ENCODE measurements around the gene SCAMP3.

DNA sequence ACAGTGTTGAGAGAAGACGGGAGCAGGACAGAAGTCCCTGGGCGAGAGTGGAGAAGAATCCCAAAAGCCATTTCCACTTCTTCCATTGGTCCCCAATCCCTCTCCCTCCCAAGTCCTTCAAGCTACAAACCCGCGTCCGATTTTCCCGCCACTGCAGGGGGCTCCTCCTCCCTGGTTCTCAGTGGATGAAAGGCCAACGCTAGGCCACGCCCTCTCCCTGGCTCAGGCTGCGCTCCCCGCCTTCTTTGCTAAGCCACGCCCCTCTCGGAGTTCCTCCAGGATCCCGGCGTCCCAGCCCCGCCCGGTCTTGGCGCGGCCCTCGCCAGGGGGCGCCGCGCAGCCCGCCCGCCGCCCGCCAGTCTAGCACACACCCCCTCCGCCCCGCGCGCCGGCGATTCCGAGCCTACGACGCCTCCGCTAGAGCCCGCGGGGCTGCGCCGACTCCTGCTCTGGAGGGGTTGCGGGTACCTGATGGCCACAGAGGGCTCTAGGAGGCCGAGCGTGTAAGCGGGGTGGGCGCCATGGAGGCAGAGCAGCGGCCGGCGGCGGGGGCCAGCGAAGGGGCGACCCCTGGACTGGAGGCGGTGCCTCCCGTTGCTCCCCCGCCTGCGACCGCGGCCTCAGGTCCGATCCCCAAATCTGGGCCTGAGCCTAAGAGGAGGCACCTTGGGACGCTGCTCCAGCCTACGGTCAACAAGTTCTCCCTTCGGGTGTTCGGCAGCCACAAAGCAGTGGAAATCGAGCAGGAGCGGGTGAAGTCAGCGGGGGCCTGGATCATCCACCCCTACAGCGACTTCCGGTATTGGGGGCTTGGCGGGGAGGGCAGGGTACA lies 15.1 kb upstream of the SCAMP3 start, which contains the start of gene HCN3:
- TF ChIP-seq, protein P1, sequence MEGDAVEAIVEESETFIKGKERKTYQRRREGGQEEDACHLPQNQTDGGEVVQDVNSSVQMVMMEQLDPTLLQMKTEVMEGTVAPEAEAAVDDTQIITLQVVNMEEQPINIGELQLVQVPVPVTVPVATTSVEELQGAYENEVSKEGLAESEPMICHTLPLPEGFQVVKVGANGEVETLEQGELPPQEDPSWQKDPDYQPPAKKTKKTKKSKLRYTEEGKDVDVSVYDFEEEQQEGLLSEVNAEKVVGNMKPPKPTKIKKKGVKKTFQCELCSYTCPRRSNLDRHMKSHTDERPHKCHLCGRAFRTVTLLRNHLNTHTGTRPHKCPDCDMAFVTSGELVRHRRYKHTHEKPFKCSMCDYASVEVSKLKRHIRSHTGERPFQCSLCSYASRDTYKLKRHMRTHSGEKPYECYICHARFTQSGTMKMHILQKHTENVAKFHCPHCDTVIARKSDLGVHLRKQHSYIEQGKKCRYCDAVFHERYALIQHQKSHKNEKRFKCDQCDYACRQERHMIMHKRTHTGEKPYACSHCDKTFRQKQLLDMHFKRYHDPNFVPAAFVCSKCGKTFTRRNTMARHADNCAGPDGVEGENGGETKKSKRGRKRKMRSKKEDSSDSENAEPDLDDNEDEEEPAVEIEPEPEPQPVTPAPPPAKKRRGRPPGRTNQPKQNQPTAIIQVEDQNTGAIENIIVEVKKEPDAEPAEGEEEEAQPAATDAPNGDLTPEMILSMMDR (IDR thresholded peaks at IDR 0.05), result peak; percentile 51 to 81 (median 80)
- no peak for TF ChIP-seq POLR2A (IDR thresholded peaks at IDR 0.05)

All from uterus (tissue), 2 donors.